ENCODE data around the gene CLCNKA.

DNA sequence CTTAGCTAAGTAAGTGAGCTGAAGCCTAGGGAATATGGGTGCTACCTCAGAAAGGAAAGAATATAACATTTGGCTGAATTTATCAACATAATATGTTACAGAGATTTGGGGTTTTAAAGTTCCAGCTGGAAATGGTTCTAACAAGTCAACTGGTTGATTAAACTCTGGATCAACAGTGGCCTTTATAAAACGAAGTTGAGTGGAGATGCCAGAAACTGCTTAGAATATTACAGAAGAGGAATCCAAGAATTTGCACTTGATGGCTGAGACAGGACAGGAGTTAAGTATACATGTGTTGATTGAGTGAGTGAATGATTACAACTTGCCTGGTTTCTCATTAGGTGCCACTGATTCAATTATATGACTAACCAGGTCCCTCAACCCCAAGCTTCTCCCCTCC, 38.6 kb upstream of the CLCNKA start:
- TF ChIP-seq, protein P1, sequence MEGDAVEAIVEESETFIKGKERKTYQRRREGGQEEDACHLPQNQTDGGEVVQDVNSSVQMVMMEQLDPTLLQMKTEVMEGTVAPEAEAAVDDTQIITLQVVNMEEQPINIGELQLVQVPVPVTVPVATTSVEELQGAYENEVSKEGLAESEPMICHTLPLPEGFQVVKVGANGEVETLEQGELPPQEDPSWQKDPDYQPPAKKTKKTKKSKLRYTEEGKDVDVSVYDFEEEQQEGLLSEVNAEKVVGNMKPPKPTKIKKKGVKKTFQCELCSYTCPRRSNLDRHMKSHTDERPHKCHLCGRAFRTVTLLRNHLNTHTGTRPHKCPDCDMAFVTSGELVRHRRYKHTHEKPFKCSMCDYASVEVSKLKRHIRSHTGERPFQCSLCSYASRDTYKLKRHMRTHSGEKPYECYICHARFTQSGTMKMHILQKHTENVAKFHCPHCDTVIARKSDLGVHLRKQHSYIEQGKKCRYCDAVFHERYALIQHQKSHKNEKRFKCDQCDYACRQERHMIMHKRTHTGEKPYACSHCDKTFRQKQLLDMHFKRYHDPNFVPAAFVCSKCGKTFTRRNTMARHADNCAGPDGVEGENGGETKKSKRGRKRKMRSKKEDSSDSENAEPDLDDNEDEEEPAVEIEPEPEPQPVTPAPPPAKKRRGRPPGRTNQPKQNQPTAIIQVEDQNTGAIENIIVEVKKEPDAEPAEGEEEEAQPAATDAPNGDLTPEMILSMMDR (IDR thresholded peaks at IDR 0.05) = no peak
- no peak for TF ChIP-seq POLR2A (IDR thresholded peaks at IDR 0.05)

All from testis (tissue), 2 donors.